HCT116 (cell line): ENCODE measurements around the gene ODR4. TPM values are rescaled to one million over a fixed set of nuclear protein-coding genes. Genes with fewer than 3 reads are reported as not detected.

Source experiments
- ATAC-seq: fragments of 200-7000 bp; cut with Tn5 transposase; 2 replicates; pipeline ENCODE4 v1.9.1; 2020; ENCODE audit warnings: mild to moderate bottlenecking, moderate library complexity
- BruUV-seq: library from RNA; stranded (reverse); fragments of 400-500 nt; replicated peaks from 2 replicates; lab custom pipeline; 2021; lab: Mats Ljungman, UMichigan
- CTCF ChIA-PET: fragments of 300-600 bp; sonication (Branson Sonifier 250); formaldehyde crosslinking; loops from one replicate; lab custom pipeline; 2021; ENCODE audit warnings: antibody characterized with exemption; lab: Charles Lee
- POLR2A ChIA-PET: fragments of 300-600, 350-600 bp; sonication (Branson Sonifier 250); formaldehyde crosslinking; loops from one replicate; lab custom pipeline; 2021; ENCODE audit warnings: antibody characterized with exemption; lab: Charles Lee
- RAD21 ChIA-PET, 2 experiments: fragments of 300-600 bp; sonication (Branson Sonifier 250); formaldehyde crosslinking; loops; one replicate each; lab custom pipeline; 2023; ENCODE audit warnings: low total read pairs in 2 of 2; ENCODE audit not compliant: uncharacterized antibody in 2 of 2, unreplicated experiment in 2 of 2, low non-redundant PET in 1 of 2; lab: Charles Lee
- DNase-seq: peaks from one replicate; pipeline ENCODE4 v3.0.0-alpha.2; 2010; ENCODE audit warnings: low read depth, low spot score
- H2AFZ ChIP-seq: fragments of 200-600 bp; shearing (Covaris generic), sonication (generic); 2 replicates; pipeline ENCODE4 v1.6.1; 2017; ENCODE audit warnings: low read depth, mixed run types, mixed read lengths, antibody characterized with exemption, low read length; ENCODE audit not compliant: poor library complexity, severe bottlenecking
- H3K27ac ChIP-seq: 2 replicates; pipeline ENCODE4 v1.5.1; 2012; ENCODE audit warnings: low read depth, low read length
- H3K27me3 ChIP-seq: fragments of 200-600 bp; sonication (generic); 2 replicates; pipeline ENCODE4 v1.6.1; 2016; ENCODE audit warnings: mixed run types, low read length, mixed read lengths; ENCODE audit not compliant: insufficient read depth
- H3K36me3 ChIP-seq, 2 experiments: fragments of 200-500 bp in 1 of 2; fragments of 200-600 bp in 1 of 2; sonication (Bioruptor generic) in 1 of 2; sonication (generic) in 1 of 2; 2 replicates each; pipeline versions ENCODE4 v1.5.1 to v1.6.1; 2014 to 2016; ENCODE audit warnings: low read length in 2 of 2, inconsistent platforms in 1 of 2, mixed read lengths in 1 of 2, mixed run types in 1 of 2; ENCODE audit not compliant: insufficient read depth in 2 of 2, control insufficient read depth in 1 of 2
- H3K4me1 ChIP-seq, 2 experiments: fragments of 200-600 bp in 1 of 2; sonication (generic) in 1 of 2; 2 replicates each; pipeline versions ENCODE4 v1.5.1 to v1.6.1; 2012 to 2017; ENCODE audit warnings: low read length in 2 of 2, inconsistent platforms in 1 of 2, mild to moderate bottlenecking in 1 of 2, mixed read lengths in 1 of 2, mixed run types in 1 of 2, moderate library complexity in 1 of 2; ENCODE audit not compliant: insufficient read depth in 2 of 2, control insufficient read depth in 1 of 2
- H3K4me2 ChIP-seq: fragments of 200-600 bp; sonication (generic); 2 replicates; pipeline ENCODE4 v1.6.1; 2017; ENCODE audit warnings: mixed run types, low read length, mixed read lengths
- H3K4me3 ChIP-seq, 2 experiments: fragments of 200-600 bp in 1 of 2; sonication (generic) in 1 of 2; replicated peaks in 1 of 2; 2 replicates each; pipeline ENCODE4 v1.5.1; 2011 to 2016; ENCODE audit warnings: low read length in 2 of 2, control low read depth in 1 of 2, low read depth in 1 of 2, mild to moderate bottlenecking in 1 of 2, mixed read lengths in 1 of 2, mixed run types in 1 of 2
- H3K79me2 ChIP-seq: fragments of 200-600 bp; sonication (generic); 2 replicates; pipeline ENCODE4 v1.6.1; 2017; ENCODE audit warnings: mild to moderate bottlenecking, mixed run types, low read length, moderate library complexity, mixed read lengths; ENCODE audit not compliant: insufficient read depth
- H3K9ac ChIP-seq: fragments of 200-600 bp; sonication (generic); 2 replicates; pipeline ENCODE4 v1.6.1; 2016; ENCODE audit warnings: low read length, mixed read lengths
- H3K9me2 ChIP-seq: fragments of 200-600 bp; sonication (generic), shearing (Covaris generic); 2 replicates; pipeline ENCODE4 v1.6.1; 2017; ENCODE audit warnings: mixed run types, mild to moderate bottlenecking, moderate library complexity; ENCODE audit not compliant: insufficient read depth
- H3K9me3 ChIP-seq, 2 experiments: fragments of 200-500 bp in 1 of 2; fragments of 200-600 bp in 1 of 2; sonication (Bioruptor generic) in 1 of 2; sonication (generic) in 1 of 2; 2 replicates each; pipeline ENCODE4 v1.6.1; 2014 to 2017; ENCODE audit warnings: low read length in 2 of 2, mixed read lengths in 2 of 2, inconsistent platforms in 1 of 2, low read depth in 1 of 2, mild to moderate bottlenecking in 1 of 2, mixed run types in 1 of 2, moderate library complexity in 1 of 2; ENCODE audit not compliant: control insufficient read depth in 1 of 2, insufficient read depth in 1 of 2
- H4K20me1 ChIP-seq: fragments of 200-600 bp; sonication (generic), shearing (Covaris generic); 2 replicates; pipeline ENCODE4 v1.6.1; 2017; ENCODE audit warnings: mixed run types, mild to moderate bottlenecking, moderate library complexity; ENCODE audit not compliant: insufficient read depth
- ATF3 ChIP-seq: IDR thresholded peaks from 2 replicates; pipeline ENCODE4 v1.6.1; 2012
- CEBPB ChIP-seq: IDR thresholded peaks from 2 replicates; pipeline ENCODE4 v1.6.1; 2012; ENCODE audit warnings: low read depth
- CTCF ChIP-seq, 3 experiments: fragments of 200-600 bp in 1 of 3; sonication (generic) in 1 of 3; IDR thresholded peaks in 2 of 3; conservative IDR thresholded peaks in 1 of 3; 2 replicates each; pipeline ENCODE4 v1.5.1; 2012 to 2017; ENCODE audit warnings: low read depth in 2 of 3, low read length in 2 of 3, antibody characterized with exemption in 1 of 3, borderline replicate concordance in 1 of 3, control low read depth in 1 of 3, mild to moderate bottlenecking in 1 of 3, mixed read lengths in 1 of 3, mixed run types in 1 of 3, moderate library complexity in 1 of 3; ENCODE audit not compliant: insufficient read depth in 1 of 3
- EGR1 ChIP-seq: IDR thresholded peaks from 2 replicates; pipeline ENCODE4 v1.6.1; 2012; ENCODE audit warnings: low read depth
- ELF1 ChIP-seq: IDR thresholded peaks from 2 replicates; pipeline ENCODE4 v1.6.1; 2012; ENCODE audit warnings: low read depth, borderline replicate concordance
- EZH2 ChIP-seq: fragments of 200-600 bp; sonication (generic); IDR thresholded peaks from 2 replicates; pipeline ENCODE4 v1.6.1; 2017; ENCODE audit warnings: antibody characterized with exemption, mixed run types
- EZH2phosphoT487 ChIP-seq: fragments of 200-600 bp; IDR thresholded peaks from 2 replicates; pipeline ENCODE4 v1.6.1; 2018; ENCODE audit warnings: antibody characterized with exemption, borderline replicate concordance
- FOSL1 ChIP-seq: IDR thresholded peaks from 2 replicates; pipeline ENCODE4 v1.6.1; 2012; ENCODE audit warnings: low read depth
- JUND ChIP-seq: IDR thresholded peaks from 2 replicates; pipeline ENCODE4 v1.6.1; 2012
- POLR2A ChIP-seq: IDR thresholded peaks from 2 replicates; pipeline ENCODE4 v1.7.0; 2011; ENCODE audit warnings: borderline replicate concordance; ENCODE audit not compliant: insufficient read depth, insufficient read length; ENCODE audit errors: extremely low read depth
- POLR2AphosphoS5 ChIP-seq: IDR thresholded peaks from 2 replicates; pipeline ENCODE4 v1.6.1; 2011; ENCODE audit warnings: mild to moderate bottlenecking, low read depth, low read length, moderate library complexity
- RAD21 ChIP-seq: IDR thresholded peaks from 2 replicates; pipeline ENCODE4 v1.6.1; 2012; ENCODE audit warnings: low read depth, mild to moderate bottlenecking
- SRF ChIP-seq: IDR thresholded peaks from 2 replicates; pipeline ENCODE4 v1.6.1; 2012; ENCODE audit warnings: low read depth
- YY1 ChIP-seq: IDR thresholded peaks from 2 replicates; pipeline ENCODE4 v1.6.1; 2011; ENCODE audit warnings: low read length, low read depth, moderate library complexity, mild to moderate bottlenecking; ENCODE audit not compliant: insufficient replicate concordance; ENCODE audit errors: extremely low read depth
- intact Hi-C: fragments of 100-400 bp; cut with micrococcal nuclease; formaldehyde crosslinking; loops from 2 replicates; pipeline ENCODE4 v1.10.0; 2022
- total RNA-seq: library from RNA; stranded (reverse); gene quantifications from one replicate; pipeline ENCODE4 v1.2.1, GENCODE V29; 2021; ENCODE audit not compliant: unreplicated experiment
- TF ChIP-seq, protein P1 (sequence below): IDR thresholded peaks from 2 replicates; pipeline ENCODE4 v1.6.1; 2012; ENCODE audit warnings: low read depth

ODR4 gene
- total RNA-seq, 1 experiment from 2014 or later = 18.4 TPM

GRCh38 chr1:186409091-186409490, 33.5 kb downstream of the ODR4 start:
- BruUV-seq = no TSS peak
- no peak overlapping the region for H3K4me2 ChIP-seq
- no peaks in the 10 kb centered on the region for H3K27me3 ChIP-seq
- intact Hi-C loops = no loop called here
- ChIA-PET RAD21 (no interaction called here), POLR2A (no interaction called here), CTCF (interaction anchor here (1.2 kb wide), 1 partner anchor 34 kb away, joined by 3 read pairs; the partner anchor contains the start of gene TPR)
- H3K79me2 ChIP-seq = peaks cover 7% of the 10 kb centered on the region; the same call in 1 of the 2 replicates
- H2AFZ ChIP-seq = no peak overlapping the region
- H3K4me1 ChIP-seq = no peaks in the 10 kb centered on the region
- no peak overlapping the region for H3K4me3 ChIP-seq
- no peak overlapping the region for H3K27ac ChIP-seq
- TF ChIP-seq CEBPB (no peak), JUND (no peak), EZH2 (no peak), SRF (no peak), YY1 (no peak), FOSL1 (no peak), RAD21 (no peak), EGR1 (no peak), ATF3 (no peak), POLR2AphosphoS5 (no peak), CTCF (IDR thresholded peaks at IDR 0.05 in 2 of 3, conservative IDR thresholded peaks at IDR 0.05 in 1 of 3; ENCODE audit: borderline replicate concordance in 1 of 3, insufficient read depth in 1 of 3, low read depth in 2 of 3, low read length in 2 of 3) (no peak), POLR2A (no peak), ELF1 (no peak), EZH2phosphoT487 (no peak)
- TF ChIP-seq, protein P1, sequence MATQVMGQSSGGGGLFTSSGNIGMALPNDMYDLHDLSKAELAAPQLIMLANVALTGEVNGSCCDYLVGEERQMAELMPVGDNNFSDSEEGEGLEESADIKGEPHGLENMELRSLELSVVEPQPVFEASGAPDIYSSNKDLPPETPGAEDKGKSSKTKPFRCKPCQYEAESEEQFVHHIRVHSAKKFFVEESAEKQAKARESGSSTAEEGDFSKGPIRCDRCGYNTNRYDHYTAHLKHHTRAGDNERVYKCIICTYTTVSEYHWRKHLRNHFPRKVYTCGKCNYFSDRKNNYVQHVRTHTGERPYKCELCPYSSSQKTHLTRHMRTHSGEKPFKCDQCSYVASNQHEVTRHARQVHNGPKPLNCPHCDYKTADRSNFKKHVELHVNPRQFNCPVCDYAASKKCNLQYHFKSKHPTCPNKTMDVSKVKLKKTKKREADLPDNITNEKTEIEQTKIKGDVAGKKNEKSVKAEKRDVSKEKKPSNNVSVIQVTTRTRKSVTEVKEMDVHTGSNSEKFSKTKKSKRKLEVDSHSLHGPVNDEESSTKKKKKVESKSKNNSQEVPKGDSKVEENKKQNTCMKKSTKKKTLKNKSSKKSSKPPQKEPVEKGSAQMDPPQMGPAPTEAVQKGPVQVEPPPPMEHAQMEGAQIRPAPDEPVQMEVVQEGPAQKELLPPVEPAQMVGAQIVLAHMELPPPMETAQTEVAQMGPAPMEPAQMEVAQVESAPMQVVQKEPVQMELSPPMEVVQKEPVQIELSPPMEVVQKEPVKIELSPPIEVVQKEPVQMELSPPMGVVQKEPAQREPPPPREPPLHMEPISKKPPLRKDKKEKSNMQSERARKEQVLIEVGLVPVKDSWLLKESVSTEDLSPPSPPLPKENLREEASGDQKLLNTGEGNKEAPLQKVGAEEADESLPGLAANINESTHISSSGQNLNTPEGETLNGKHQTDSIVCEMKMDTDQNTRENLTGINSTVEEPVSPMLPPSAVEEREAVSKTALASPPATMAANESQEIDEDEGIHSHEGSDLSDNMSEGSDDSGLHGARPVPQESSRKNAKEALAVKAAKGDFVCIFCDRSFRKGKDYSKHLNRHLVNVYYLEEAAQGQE = no peak
- peaks cover 26 to 40% of the 10 kb centered on the region in 2 experiments for H3K36me3 ChIP-seq
- ATAC-seq = no peak
- H4K20me1 ChIP-seq = no peaks in the 10 kb centered on the region; the same call in 1 of the 2 replicates
- H3K9ac ChIP-seq = no peak overlapping the region
- DNase-seq = no peak
- no peaks in the 10 kb centered on the region for H3K9me3 ChIP-seq
- H3K9me2 ChIP-seq = no peaks in the 10 kb centered on the region
